Ecto neural progenitor cell (in vitro differentiated cells): ENCODE data around the gene CEBPA.

ENCODE experiments used
- DNase-seq: peaks from one replicate; pipeline ENCODE4 v3.0.0-alpha.2; 2018; ENCODE audit warnings: low spot score

The CEBPA gene

DNA sequence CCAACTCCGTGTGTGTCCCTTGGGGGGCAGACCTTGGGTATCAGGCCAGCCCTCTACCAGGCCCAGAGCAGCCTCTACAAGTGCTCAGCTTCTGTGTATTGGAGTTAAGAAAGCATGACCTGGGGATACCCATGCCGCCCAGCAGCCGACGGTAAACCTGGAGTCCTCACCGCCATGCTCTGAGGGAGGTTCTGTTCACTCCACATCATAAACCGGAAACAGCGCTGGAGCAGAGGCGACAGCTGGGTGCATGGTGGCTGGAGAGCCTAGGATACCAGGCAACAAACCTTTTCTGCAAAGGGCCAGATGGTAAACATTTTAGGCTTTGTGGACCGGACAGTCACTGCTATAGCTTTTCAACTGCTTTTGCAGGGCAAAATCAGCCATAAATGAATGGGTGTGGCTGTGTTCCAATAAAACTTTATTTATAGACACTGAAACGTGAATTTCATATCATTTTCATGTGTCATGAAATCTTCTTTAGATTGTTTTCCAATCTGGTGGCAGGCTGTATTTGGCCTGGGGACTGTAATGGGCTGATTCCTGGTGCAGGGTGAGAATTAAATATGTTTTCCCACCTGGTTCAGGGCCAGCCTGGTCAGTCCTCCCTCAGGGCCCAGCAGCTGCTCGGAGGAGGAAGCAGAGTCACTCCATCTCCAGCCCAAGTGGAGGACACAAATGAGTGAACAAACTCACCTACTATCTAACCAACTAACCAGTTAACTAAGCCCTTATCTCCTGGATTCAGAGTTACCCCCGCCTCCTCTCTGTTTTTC, 30.9 kb downstream of the CEBPA start:
- no peak for DNase-seq

GRCh38 chr19:33270769-33271168, 31.6 kb downstream of the CEBPA start:
- DNase-seq = no peak

- no peak for DNase-seq
Observed at GRCh38 chr19:33269016-33269415, 33.3 kb downstream of the CEBPA start.

DNA sequence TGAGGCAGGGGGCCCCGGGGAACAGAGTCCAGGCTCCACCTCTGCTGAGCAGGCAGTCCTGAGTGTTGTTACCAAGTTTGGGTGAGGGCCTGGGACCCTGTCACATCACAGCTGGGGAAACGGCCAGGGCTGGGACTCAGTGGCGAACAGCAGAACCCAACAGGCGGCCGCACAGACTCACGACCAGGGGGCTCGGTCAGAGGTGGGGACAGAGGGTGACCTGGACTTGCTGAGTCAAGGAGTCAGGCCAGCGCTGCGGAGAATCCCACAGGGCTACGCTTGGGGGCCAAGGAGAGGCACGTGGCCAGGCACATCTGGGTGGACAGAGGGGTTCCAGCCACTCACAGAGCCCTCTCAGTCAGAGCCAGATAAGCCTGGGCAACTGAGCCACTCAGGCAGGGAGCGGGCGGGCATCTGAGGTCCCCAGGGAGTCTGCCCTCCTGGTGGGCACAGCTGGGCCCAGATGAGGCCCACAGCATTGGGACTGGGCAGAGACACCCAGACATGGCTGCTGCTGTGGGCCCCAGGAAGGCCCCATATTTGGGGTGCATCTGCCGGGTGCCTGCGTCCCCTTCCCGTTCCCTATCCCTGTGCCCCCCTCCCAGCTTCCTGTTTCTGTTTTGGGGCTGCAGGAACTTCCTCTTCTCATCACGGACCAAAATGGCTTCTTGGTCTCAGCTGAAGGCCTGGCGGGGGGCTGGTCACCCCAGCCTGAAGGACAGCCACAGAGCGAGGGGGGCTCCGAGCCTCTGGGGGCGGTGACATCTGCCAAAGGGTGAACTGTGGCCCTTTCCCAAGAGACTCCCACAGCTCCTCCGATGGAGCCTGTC, 34.0 kb downstream of the CEBPA start:
- DNase-seq = no peak

DNA sequence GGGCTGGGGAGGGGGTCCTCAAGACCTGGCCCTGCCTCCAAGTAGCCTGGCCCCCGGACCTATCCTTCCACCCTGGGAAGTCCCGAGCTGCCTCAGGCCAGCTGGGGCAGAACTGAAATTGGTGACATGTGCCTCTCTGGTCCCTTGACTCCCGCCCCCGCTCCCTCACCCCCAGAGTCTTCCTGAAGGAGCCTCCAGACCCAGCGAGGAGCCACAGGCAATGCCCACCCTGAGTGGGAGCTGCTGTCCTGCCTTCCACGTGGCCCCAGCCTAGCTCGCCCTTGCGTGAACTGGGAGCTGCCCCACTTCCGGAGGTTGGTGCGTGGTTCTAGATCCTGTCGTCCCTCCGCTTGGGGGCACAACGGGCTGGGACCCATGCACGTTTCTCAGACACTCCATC, 34.6 kb downstream of the CEBPA start:
- DNase-seq = no peak

GRCh38 chr19:33266974-33267484, 35.3 kb downstream of the CEBPA start:
- DNase-seq = no peak

DNA sequence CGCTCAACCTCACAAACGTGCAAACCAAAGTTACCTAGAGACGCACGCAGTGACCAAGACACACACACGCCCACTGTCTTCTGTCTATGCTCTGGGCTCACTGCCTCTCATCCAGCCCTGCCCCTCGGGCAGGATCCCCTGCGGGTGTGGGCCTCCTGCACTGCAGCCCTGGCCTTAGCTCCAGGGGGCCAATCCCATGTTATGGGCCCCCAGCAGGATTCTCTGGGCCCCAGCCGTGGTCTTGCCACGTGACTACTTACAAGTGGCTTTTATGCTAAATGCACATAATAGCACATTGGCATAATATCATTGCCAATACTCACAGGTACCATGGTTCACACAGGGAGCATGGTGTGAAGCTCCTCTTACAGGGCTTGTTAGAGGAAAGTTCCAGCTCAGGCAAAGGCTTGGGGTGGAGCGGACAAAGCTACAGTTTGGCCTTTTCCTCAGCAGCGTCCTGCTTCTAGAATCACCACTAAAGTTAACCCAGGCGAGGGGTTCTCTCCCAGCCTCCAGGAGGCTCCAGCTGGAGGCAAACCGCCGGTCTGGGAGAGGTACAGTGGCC, 37.4 kb downstream of the CEBPA start:
- DNase-seq = no peak

- DNase-seq = no peak
Observed at GRCh38 chr19:33263325-33264023, 38.9 kb downstream of the CEBPA start.

- DNase-seq = no peak
Observed at GRCh38 chr19:33261511-33262189, 40.7 kb downstream of the CEBPA start.

- no peak for DNase-seq
Observed at GRCh38 chr19:33260628-33261418, 41.5 kb downstream of the CEBPA start.

DNA sequence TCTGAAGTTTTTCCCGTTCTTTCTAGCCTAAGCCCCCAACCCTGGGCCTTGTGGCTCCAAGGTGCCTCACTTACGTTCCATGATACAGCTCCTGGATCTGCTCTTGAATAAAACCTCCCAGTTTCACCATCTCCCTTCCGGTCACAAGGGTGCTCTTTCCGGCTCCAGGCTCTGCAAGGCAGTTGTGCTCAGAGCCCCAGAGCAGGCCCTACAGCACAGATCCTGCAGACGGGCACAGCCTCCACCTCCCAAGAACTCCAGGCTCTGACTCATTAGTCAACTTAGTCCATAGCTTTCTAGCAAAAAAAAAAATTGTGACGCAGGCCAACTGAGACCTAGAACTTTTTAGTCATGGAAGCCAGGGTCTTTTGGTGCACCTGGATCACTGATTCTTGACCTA, 42.8 kb downstream of the CEBPA start:
- no peak for DNase-seq

GRCh38 chr19:33257828-33258227, 44.5 kb downstream of the CEBPA start:
- no peak for DNase-seq

DNA sequence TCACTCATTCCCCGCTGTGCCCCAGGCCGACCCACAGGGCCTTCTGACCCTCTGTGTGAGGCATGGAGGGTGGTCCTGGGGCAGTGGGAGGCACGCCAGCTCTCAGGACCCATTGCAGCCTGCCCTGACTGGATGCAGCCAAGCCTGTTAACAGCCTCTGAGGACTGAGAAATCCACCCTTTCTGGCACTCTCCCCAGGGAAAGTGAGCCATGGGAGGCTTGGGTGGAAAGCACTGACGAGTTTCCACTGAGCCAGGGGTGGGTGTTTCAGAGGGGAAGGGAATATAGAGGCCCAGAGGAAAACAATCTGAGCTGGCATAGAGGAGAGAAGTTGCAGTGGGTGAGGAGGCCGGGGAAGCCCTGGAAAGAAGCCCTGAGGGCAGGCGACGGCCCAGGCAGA, 46.1 kb downstream of the CEBPA start:
- no peak for DNase-seq

- DNase-seq = no peak
Observed at GRCh38 chr19:33255781-33256180, 46.6 kb downstream of the CEBPA start.

GRCh38 chr19:33254245-33254824, 48.0 kb downstream of the CEBPA start:
- no peak for DNase-seq

DNA sequence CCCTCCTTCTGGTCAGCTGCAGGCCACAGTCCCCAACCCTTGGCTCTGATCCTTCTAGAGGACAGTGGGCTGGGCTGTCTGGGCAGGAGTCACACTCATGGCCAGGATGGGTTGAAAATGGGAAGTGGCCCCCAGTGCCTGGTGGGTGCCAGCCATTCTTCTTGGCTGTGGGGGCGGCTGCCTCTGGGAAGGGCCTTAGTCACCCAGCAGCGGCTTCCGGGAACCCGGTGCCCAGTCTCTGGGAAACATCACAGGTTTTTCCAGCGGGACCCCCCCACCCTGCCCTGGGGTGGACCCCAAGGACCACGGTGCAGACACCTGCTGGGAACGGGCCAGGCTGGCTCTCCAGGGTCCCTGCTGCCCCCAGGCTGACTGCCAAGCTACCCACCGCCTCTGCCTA, 49.4 kb downstream of the CEBPA start:
- DNase-seq = no peak

GRCh38 chr19:33252418-33252962, 49.8 kb downstream of the CEBPA start:
- no peak for DNase-seq

DNA sequence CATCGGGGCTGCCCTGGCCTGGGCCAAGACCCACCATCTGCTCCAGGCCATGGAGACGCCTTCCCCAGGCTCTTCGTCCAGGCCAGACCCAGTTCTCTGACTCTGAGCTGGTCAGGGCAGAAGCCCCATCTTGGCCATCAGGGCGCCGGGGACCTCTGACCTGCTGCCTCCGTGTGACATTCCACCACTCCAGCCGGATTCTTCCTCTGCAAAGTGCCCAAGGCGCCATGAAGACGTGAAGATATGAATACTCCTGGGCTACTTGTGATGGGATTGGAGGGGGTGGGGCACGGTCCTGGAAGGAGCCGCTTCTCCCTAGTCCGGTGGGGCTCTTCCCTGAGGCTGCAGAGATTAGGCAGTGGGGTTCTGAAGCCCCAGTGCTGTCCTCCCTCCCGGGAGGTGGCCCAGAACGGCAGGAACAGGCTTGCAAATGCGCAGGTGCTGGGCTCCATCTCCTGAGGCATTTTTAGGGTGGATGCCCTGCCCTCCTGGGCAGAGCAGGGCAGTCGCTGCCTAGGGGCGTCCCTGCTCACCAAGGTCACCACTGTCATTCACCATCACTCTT, 50.7 kb downstream of the CEBPA start:
- DNase-seq = no peak

GRCh38 chr19:33251076-33251475, 51.3 kb downstream of the CEBPA start:
- no peak for DNase-seq

DNA sequence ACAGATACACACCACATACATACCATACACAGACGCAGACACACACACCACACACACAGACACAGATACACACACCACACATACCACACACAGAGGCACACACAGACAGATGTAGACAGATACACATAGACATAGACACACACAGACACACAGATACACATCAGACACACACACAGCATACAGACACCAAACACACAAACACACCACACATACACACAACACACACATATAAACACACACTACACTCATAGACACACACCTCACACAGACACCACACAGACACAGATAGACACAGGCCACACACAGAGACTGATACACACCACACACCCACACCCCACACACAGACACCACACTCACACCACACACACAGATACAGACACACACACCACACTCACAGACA, 51.8 kb downstream of the CEBPA start:
- DNase-seq = no peak
